HG03558 (cell line): Measurements from ENCODE around the gene SIGLEC9.
"Not testable (repeated sequence)": the region's sequence is repeated elsewhere in the genome, so short reads cannot be mapped to it uniquely, and the experiment has no call there.

Source experiments
- ATAC-seq: cut with Tn5 transposase; IDR thresholded peaks from one replicate; pipeline ENCODE4 v1.9.1; 2021; ENCODE audit warnings: moderate number of reproducible peaks; ENCODE audit not compliant: unreplicated experiment; ENCODE audit errors: extremely low read depth

Gene SIGLEC9

GRCh38 chr19:51141181-51141580 is 16.5 kb downstream of the SIGLEC9 start:
- ATAC-seq: no peak

- no peak for ATAC-seq
Observed at GRCh38 chr19:51142119-51142518, 17.4 kb downstream of the SIGLEC9 start, which contains the start of gene SIGLEC7. Gene SIGLEC7 (plus strand): TSS chr19:51142301. CDS start chr19:51142370, 69 bp downstream.

- not testable (repeated sequence) for ATAC-seq
Observed at GRCh38 chr19:51142809-51143475, 18.2 kb downstream of the SIGLEC9 start.

- no peak for ATAC-seq
Observed at GRCh38 chr19:51143486-51143885, 18.8 kb downstream of the SIGLEC9 start.

GRCh38 chr19:51144482-51145045 is 19.9 kb downstream of the SIGLEC9 start:
- no peak for ATAC-seq

- ATAC-seq: no peak
Observed at GRCh38 chr19:51145916-51146493, 21.3 kb downstream of the SIGLEC9 start.

- ATAC-seq: no peak
Observed at GRCh38 chr19:51146751-51147150, 22.0 kb downstream of the SIGLEC9 start.

GRCh38 chr19:51147663-51148062 is 23.0 kb downstream of the SIGLEC9 start:
- no peak for ATAC-seq

- ATAC-seq: no peak
Observed at GRCh38 chr19:51148580-51148979, 23.9 kb downstream of the SIGLEC9 start.

- ATAC-seq: no peak
Observed at GRCh38 chr19:51150627-51151026, 25.9 kb downstream of the SIGLEC9 start.

- no peak for ATAC-seq
Observed at GRCh38 chr19:51156710-51157109, 32.0 kb downstream of the SIGLEC9 start.

- ATAC-seq: no peak
Observed at GRCh38 chr19:51157265-51157664, 32.6 kb downstream of the SIGLEC9 start.

GRCh38 chr19:51158474-51159129 is 33.9 kb downstream of the SIGLEC9 start:
- ATAC-seq: no peak

- ATAC-seq: no peak
Observed at GRCh38 chr19:51159656-51160055, 35.0 kb downstream of the SIGLEC9 start.

- no peak for ATAC-seq
Observed at GRCh38 chr19:51161266-51161665, 36.6 kb downstream of the SIGLEC9 start.

- ATAC-seq: no peak
Observed at GRCh38 chr19:51161867-51162496, 37.3 kb downstream of the SIGLEC9 start.

GRCh38 chr19:51163257-51163656 is 38.6 kb downstream of the SIGLEC9 start:
- ATAC-seq: no peak

GRCh38 chr19:51164215-51164614 is 39.5 kb downstream of the SIGLEC9 start:
- no peak for ATAC-seq

GRCh38 chr19:51166846-51167490 is 42.3 kb downstream of the SIGLEC9 start:
- no peak for ATAC-seq

- ATAC-seq: no peak
Observed at GRCh38 chr19:51168564-51169282, 44.0 kb downstream of the SIGLEC9 start.
